ENCODE measurements around the gene PLXNA4.

- TF ChIP-seq CTCF (IDR thresholded peaks at IDR 0.05; ENCODE audit: low read depth, low read length) (no peak), EZH2phosphoT487 (IDR thresholded peaks at IDR 0.05; ENCODE audit: low read depth) (no peak)
Measured at GRCh38 chr7:132377703-132378584, 198.3 kb downstream of the PLXNA4 start.
